GM18517 (cell line): ENCODE measurements around the gene RAMACL.
"Not testable (repeated sequence)": the region's sequence is repeated elsewhere in the genome, so short reads cannot be mapped to it uniquely, and the experiment has no call there.

ENCODE experiments used
- ATAC-seq: cut with Tn5 transposase; IDR thresholded peaks from one replicate; pipeline ENCODE4 v1.9.1; 2021; ENCODE audit warnings: mild to moderate bottlenecking, moderate library complexity; ENCODE audit not compliant: unreplicated experiment

Gene RAMACL

GRCh38 chr6:166539011-166539385, 47.5 kb downstream of the RAMACL start:
- ATAC-seq = not testable (repeated sequence)

- no peak for ATAC-seq
These were observed 48.0 kb downstream of the RAMACL start for GRCh38 chr6:166538297-166539010.

GRCh38 chr6:166534658-166535406, 51.6 kb downstream of the RAMACL start:
- no peak for ATAC-seq

GRCh38 chr6:166533205-166533824, 53.2 kb downstream of the RAMACL start:
- ATAC-seq = no peak
